ENCODE measurements around the gene HIC1.

HIC1 gene

DNA sequence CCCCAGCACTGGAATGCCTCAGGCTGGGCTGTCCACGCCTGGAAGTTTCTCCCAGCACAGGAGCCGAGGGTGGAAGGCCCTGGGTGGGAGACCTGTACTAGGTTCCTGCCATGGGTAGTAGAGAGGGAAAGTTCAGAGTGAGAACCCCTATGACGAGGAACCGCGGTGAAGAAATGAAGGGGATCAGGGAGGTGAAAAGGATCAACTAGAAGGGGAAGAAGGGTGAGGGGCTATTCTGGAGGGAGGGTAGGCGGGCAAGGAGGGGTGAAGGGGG, 5.4 kb downstream of the HIC1 start:
- no peak for DNase-seq (ENCODE audit: low read depth)

DNA sequence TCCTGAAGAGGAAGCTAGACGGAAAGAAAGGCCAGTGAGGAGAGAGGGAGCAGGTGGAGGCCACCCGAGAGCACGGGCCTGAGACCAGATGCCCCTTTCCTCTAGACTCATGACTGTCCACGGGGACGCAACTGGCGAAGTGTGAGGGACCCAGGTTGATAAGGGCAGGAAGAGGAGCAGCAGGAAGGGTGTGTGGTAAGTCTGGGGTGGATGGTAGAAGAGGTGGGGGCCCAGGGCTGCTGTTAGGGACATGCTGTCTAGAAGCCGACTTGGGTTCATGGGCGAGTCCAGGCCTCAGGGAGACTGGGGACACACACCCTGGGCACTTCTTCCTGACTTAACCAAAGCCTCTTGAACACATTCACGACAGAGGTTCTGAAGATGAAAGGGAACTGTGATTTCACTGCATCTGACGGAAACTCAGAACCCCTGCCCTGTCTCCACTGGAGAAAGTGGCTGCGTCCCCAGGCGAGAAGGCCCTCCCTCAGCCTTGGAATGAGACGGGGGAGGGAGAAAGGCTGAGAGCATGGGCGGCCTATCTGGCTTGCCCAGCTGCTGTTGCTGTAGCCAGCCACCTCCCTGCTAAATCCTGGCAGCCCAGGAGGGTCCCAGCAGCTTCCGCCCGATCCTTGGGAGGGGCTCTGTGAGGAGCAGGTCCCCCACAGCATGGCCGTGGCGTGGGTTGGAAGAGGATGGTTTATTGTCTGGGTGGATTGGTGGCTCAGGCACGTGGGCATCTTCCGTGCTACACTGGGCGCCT, 6.0 kb downstream of the HIC1 start:
- DNase-seq (ENCODE audit: low read depth), result no peak

DNA sequence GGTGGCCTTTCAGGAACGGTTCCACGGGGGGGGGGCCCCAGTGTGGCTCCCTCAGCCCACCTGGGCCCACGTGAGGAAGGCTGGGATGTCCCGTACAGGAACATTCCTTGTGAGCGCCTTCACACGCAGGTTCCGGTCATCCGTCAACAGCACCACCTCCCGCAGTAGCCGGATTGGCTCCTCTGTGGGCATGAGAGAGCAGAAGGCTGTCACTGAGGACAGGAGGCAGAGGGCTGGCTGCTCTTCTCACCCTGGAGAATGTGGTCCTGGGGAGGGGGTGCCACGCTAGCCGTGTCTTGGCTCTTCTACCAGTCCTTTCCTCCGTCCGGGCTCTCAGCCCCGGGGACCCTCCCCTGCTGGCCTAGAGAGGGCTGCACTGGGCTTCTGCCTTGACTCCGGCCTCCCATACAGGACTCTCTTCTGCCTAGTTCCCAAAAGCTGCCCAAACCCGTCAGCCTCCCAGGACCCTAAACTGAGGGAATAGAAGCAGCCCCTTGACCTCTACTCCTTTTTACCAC, 6.6 kb downstream of the HIC1 start:
- no peak for DNase-seq (ENCODE audit: low read depth)

DNA sequence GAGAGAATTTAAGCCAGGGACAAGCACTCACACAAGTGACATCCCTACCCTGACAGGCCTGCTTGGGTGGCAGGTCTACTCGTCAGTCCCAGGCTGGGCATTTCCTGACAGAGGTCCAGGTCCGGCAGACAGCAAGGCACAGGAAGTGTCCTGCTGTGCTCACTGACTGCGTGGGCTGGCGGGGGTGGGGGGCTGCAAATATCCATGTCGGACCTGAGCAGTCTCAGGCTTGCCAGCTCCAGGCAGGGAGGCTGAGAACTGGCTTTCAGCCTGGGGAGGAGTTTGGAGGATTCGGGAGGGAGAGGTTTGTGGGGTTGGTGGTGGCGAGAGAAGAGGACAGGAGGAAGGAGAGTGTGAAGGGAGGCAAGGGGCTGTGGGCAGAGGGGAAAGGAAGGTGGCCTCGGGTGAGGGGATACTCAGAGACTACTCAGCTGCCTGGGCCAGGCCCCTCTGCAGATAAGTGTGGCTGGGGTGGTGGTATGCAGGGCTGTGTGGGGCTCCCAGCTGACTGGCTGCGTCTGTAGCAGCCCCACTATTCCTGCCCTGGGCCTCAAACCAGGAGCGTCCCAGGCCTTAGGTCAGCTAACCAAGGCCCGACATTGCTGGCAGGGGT, 7.8 kb downstream of the HIC1 start:
- no peak for DNase-seq (ENCODE audit: low read depth)

DNA sequence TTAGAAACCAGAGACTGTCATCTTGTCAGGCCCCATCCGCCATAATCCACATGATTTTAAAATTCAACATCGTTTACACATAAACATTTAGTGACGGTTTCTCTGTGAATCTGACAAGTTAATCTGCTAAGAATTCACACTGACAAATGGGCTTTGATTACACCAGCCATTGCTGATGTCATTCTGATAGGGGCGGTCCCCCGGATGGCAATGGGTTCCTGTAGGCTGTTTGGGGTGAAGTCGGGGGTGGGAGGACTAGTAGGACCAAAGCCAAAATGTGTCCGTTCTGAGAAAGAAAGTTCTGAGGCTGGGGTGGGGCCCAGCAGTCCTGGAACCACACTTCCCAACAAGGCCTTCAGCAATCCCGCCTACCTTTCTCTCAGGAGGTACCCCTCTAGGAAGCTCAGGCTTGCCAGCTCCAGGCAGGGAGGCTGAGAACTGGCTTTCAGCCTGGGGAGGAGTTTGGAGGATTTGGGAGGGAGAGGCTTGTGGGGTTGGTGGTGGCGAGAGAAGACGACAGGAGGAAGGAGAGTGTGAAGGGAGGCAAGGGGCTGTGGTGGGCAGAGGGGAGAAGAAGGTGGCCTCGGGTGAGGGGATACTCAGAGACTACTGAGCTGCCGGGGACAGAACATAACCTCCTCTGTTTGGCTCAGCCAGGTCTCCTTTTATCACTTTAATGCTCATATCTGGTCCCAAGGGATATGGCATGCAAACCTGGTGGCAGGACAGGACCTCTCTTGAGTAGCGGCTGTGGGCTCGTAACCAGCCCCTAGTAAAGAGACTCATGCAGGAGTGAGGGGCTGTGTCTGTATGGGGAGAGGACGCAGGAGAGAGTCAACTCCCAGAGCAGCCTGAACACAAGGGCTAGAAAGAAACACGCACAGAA, 8.6 kb downstream of the HIC1 start:
- DNase-seq (ENCODE audit: low read depth), result no peak

DNA sequence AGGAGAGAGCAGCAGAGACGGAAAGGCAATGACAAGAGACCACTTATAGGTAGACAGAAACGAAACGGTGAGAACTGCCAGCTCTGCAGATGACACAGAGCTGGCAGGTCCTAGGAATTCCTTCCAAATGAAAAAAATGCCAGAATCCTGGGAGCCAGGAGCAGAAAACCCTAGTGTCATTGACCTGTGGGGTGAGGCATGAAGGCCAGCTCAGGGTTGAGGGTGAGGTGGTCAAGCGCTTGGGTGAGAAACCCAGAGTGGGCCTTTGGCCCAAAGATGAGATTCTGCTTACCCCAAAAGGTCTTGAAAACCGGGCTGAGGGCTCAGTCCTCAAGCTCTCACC, 9.2 kb downstream of the HIC1 start:
- no peak for DNase-seq (ENCODE audit: low read depth)

DNA sequence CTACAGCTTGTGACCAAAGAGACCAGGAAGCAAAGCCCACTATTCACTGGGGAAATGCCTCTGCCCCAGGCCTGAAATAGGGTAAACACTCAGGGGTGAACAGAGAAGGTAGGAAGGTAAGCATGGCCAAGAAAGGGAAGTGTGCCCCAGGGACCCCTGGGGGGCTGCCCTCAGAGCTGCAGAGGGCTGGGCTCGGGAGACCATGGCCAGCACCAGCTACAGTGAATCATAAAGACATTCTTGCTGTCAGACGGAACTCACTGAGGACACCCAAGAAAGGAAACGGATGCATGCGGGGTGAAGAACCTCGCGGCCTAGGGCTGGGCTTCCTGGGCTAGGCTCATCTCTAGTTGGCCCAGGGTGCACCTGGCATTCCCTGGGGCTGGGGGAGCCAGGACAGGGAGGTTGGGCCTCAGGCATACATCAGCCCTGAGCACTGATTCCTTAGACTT, 9.6 kb downstream of the HIC1 start:
- DNase-seq (ENCODE audit: low read depth), result no peak

DNA sequence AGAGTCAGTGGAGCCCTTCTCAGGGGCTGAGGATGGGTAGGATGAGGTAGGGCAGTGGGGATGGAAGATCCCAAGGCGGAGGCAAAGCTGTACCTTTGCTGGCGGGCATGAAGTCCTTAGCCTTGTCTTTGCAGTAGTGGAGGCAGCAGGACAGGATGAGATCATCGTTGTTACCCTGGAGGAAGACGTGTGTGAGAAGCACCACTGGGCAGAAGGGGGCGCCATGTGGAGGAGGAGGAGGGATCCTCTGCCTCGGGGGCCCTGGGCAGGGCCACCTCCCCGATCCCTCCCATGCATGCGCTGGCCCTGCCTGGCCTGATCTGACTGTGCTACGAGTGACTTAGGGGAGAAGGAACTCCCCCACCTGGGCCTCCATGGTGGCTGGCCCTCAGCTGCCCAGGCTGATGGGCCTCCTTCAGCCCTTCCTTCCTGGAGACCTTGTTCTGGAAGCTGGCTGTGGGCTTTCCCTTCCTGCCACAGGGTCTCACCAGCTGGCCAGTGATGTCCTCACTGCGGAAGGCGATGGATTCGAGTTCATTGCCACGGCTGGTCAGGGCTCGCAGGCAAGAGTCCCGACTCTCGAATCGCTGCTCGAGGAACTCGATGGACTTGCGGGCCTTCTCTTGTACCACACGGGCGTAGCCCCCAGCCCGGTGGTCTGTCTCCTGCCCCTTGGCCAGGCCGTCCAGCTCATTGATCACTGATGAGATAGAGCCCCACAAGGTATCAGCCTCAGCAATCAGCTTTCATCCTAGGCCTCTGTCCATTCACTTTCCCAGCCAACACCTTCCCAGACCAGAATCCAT, 10.3 kb downstream of the HIC1 start:
- no peak for DNase-seq (ENCODE audit: low read depth)

DNA sequence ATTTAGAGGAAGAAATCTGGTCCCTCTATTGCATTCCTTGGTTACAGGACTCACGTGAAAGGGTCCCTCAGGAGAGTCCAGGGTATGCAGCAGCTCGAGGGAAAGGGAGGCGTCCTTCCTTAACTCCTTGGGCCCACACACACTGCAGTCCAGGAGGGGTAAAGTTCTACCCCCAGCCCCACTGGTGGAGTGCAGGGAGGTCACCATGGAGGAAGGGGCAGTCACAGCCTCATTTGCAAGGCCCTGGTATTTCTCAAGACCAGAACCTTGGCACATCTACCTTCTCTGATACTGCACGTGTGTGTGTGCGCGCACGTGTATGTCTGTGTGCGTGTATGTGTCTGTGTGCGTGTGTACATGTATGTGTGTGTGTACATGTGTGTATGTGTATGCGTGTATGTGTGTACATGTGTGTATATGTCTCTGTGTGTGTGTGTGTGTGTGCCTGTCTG, 11.1 kb downstream of the HIC1 start:
- no peak for DNase-seq (ENCODE audit: low read depth)

DNA sequence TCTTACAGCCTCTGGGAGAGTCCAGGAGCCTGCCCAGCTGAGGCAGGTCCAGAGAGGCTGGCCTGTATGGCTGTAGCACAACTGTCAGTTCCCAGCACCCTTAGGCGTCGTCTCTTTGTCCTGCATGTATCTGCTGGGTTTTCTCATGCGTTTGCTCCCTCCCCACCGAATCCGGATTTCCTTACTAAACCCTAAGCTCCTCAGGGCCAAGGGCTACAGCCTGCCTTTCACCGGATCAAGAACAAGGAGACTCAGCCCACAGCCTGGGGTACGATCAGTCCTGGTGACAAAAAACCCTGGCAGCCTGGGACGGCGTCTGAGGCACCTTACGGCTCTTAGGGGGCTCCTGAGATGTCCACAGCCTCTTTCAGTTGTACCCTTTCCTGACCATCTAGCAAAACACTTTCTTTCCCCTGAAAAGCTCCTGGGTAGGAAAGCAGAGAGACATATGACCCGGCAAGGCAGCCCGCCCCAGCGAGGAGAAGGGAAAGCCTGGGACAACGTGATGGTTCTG, 12.2 kb downstream of the HIC1 start:
- no peak for DNase-seq (ENCODE audit: low read depth)

DNA sequence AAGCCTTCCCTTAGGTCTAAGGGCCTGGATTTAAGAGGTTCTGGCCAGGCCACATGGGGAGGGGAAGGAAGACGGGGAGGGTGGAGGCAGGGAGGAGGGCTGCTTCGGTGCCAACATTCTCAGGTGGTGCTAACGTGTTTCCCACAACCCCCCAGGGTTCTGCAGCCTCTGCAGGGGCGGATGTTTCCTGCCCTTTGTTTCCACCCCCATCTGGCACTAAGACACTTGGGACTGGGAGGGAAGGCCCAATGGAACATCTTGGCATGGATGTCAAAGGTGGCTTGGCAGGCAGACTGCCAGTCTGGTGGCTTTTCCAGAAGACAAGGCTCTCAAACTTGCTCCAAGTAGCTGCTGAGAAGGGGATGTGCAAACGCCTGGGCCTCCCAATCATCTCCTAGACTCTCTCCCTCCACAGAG, 12.7 kb downstream of the HIC1 start:
- no peak for DNase-seq (ENCODE audit: low read depth)

DNA sequence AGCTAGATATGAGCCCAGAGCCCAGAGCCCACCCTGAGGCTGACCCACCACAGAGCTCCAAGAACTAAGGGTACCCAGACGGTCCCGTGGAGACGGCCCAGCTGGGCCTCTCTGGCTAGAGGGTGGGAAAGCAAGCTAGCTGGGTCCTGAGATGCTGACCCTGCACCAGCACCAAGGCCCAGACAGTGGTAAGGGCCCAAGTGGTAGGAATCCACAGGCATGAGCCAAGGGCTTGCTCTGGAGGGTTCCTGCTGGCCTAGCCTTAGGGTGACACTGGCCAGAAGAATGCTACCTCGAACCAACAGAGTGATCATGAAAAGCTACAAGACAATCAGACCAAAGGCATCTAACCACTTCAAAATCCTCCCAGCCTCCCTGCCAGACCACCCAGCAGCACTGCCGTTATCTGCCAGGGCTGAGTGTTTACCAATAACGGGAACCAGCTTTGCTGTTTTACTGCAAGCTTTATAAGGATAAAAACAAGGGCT, 13.2 kb downstream of the HIC1 start:
- no peak for DNase-seq (ENCODE audit: low read depth)

DNA sequence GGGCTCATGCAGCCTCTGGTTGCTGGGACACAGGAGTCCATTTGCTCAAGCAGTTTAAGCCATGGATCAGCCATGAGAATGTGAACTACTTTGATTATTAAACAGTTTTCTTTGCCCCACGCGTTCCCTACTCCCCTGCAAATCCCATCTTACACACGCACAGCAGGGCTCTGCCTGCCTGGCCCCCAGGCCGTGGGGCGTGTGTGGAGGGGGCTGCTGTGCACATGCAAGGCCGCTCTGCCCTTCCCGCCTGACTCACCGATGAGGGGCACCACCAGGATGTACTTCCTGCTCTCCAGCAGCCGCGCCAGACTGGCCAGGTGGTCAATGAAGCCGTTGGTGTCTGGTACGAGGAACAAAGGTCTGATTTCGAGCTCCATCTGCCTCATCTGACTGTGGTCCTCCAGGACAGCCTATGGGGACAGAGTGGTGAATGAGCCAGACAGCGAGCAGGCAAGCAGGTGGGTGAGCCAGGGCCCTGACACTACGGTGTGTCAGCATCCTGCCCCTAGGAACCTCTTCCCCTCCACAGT, 13.7 kb downstream of the HIC1 start:
- no peak for DNase-seq (ENCODE audit: low read depth)

DNA sequence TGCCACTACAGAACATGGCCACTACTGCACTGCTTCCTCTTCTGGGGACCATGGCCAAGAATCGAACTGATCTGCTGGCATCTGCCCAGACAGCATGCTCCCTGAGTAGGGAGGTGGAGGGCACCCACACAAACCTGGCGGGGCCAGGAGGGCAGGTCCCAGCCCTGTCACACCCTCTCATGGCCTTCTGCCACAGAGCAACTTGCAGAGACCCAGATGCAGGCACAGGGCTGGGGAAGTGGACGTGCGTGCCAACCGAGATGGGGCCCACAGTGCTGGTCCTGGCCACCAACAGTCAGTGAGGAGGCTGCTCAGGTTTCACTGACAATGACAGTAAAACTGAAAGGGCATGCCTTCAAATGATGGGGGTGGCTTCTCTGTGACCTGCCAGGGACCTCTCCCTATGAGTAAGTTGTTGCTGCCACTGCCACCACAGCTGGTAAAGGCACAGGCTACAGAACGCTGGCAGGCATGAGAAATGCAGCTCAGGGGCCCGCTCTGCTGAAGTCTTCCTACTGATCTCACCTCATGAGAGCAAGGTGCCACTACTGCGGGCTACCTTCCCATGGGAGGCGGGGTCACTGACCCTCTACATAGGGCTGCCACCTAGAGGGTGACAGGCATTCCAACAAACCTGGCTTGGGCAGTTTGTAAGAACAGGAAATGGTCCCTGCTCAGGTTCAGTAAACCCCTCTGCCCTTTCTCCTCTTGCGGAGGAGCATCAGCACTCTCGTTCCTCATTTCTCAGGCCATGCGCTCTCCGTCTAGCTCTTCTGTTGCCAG, 15.5 kb downstream of the HIC1 start:
- no peak for DNase-seq (ENCODE audit: low read depth)

DNA sequence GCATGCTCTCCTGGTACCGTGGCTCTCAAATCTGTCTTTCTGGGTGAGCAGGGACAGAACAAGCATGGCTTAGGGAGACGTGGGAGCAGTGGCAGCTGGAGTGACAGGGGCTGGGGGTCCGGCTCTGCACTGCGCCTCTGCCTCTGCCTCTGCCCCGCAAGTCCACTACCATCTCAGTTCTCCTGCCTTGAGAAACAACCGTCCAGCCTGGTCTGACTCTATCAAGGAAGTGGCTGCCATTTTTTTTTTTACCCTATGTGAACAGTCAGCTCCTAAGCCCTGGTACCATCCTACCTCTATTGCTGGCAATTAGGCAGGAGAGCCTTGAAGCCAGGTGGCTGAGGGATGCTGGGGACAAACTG, 16.1 kb downstream of the HIC1 start:
- no peak for DNase-seq (ENCODE audit: low read depth)

DNA sequence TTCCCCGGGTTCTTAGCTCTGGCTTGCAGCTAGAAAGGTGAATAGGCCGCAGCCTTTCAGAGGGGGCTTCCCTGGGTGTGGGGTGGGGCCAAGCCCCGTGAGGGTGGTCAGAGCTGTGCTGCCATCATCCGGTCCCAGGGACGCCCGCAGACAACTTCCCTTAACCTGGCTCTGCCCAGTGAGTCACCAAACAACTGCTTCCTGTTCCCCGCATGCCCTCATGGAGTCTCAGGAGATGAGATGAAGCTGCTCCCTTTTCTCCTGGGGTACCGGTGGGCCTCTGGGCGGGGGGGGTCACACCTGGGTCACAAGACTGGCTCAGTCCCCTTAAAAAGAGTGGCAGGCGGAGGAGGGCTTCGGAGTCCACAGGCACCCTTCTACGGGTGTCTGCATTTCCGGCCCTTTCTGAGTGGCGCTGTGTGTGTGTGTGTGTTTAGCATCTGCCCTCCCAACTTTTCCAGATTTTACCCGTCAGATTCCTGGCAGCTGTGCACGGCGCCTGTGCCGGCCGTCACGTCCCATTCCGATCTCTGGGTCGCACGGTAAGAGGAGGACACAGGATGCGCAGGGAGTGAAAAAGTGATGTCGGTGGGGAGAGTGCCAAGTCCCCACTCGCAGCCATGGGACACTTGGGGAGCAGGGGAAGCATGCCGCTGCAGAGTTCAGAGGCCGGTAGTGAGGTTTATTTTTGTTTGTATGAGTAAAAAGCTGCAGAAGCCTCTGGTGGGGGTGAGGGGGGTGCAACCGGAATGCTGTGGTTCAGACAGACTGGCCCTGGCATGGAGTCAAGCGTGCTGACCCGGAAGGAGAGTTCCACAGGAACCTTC, 16.8 kb downstream of the HIC1 start:
- DNase-seq (ENCODE audit: low read depth), result no peak

DNA sequence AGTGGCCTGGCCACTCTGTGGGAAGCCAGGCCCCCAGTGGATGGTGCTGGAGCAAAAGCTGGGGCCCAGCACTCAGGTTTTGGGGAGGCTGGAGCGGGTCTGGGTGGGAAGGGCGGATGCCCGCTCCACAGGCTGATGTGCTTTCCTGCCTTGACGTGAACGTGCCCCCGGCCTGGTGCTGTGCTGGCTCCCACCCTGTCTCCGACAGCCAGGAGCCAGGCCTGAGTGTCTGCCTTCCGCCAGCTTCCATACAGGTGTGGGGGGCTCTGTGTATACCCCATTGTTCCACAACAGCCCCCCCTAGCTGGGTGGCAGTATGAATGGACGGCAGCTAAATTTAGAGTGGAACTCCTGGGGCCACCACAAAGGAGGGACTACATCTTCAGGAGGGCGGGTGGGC, 20.0 kb downstream of the HIC1 start:
- DNase-seq (ENCODE audit: low read depth), result no peak

DNA sequence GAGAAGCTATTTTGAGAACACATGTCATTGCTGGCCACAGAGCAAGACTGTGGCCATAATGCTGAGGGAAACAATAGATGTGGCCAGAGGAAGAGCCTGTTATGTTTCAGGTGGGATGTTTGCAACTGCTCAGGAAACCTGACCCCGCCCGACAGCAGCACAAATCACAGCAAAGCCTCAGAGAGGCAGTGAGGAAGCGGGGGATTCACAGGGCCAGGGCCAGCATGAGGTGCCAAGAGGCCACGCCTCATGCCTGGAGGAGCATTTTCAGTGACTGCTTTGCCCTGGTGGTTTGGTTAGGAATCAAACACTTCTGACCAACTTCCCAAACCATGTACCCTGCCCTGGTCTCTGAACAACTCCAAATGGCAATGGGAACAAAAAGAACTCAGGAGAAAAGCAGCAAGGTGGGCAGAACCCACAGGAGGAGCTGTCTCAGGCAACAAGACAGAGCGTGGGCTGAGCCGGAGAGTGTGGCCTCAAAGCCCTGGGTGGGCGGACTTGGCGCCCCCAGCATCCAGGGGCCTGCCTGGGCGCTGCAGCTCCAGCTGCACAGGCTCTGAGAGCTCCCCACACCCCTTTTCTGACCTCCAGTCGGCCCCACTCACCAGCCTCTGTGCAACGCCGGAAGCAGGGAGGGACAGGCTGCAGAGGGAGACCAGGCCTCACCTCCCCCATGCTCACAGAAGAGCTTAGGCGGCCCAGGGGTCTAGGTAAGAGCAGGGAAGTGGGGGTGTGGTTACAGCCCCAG, 20.6 kb downstream of the HIC1 start:
- DNase-seq (ENCODE audit: low read depth), result no peak

Measured in stimulated activated CD8-positive, alpha-beta memory T cell treated with anti-CD3 and anti-CD28 coated beads, Interleukin-15, amount 100 ng/mL, for 24 hours (primary cell).